Measurements from ENCODE around the gene MGMT. TPM values are rescaled to one million over a fixed set of nuclear protein-coding genes. Genes with fewer than 3 reads are reported as not detected.

The MGMT gene
- total RNA-seq, 1 donor from 2014 or later, result 13.6 TPM

DNA sequence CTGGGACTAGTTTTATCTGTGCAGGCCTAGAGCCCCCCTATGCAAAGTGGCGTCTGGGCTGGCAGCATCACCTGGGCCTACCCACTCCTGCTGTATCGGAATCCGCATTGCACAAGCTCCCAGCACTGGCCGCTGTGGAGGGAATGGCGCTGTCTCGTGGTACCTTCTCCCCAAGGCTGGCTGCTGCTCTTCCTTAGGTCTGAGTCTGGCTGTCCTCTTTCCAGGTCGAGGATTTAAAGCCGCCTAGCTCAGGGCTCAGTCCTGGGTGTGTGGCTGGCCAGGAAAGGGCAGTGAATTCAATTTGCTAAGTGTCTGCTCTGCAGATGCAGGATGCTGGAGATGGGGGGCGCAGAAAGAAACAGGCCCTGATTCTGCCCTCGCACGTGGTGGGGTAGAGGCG, 44.7 kb downstream of the MGMT start:
- Mint-ChIP-seq H3K27me3 (no peaks in the 10 kb centered on the region), H3K4me1 (ENCODE audit: low read depth) (no peaks in the 10 kb centered on the region), H3K36me3 (ENCODE audit: insufficient read depth) (peaks cover 1% of the 10 kb centered on the region), H3K27ac (no peak overlapping the region), H3K4me3 (ENCODE audit: low read depth) (no peak overlapping the region), H3K9me3 (ENCODE audit: low read depth) (peaks cover 3% of the 10 kb centered on the region)
- DNase-seq (ENCODE audit: low spot score, unreplicated experiment), result no peak
- TF ChIP-seq, protein P1, sequence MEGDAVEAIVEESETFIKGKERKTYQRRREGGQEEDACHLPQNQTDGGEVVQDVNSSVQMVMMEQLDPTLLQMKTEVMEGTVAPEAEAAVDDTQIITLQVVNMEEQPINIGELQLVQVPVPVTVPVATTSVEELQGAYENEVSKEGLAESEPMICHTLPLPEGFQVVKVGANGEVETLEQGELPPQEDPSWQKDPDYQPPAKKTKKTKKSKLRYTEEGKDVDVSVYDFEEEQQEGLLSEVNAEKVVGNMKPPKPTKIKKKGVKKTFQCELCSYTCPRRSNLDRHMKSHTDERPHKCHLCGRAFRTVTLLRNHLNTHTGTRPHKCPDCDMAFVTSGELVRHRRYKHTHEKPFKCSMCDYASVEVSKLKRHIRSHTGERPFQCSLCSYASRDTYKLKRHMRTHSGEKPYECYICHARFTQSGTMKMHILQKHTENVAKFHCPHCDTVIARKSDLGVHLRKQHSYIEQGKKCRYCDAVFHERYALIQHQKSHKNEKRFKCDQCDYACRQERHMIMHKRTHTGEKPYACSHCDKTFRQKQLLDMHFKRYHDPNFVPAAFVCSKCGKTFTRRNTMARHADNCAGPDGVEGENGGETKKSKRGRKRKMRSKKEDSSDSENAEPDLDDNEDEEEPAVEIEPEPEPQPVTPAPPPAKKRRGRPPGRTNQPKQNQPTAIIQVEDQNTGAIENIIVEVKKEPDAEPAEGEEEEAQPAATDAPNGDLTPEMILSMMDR (IDR thresholded peaks at IDR 0.05; ENCODE audit: unreplicated experiment), result no peak

DNA sequence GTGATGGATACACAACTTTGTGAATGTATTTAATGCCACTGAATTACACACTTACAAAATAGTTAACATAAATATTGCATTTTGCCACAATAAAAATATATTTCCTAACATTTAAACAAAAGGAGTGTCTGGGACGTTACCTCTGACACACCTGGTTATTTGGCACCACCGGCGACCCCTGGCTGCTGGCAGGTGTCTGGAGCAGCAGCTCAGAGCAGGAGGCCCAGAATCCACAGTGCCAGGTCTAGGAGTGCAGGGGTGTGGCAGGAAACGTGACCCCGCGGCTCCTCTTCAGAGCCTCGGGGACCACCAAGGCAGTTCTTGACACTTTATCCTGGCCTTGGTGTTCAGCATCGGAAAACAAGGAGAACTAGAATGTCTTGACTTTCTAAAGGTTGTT, 46.3 kb downstream of the MGMT start:
- Mint-ChIP-seq H3K27me3 (no peaks in the 10 kb centered on the region), H3K4me1 (ENCODE audit: low read depth) (no peaks in the 10 kb centered on the region), H3K4me3 (ENCODE audit: low read depth) (no peak overlapping the region), H3K27ac (no peak overlapping the region), H3K36me3 (ENCODE audit: insufficient read depth) (peaks cover 1% of the 10 kb centered on the region), H3K9me3 (ENCODE audit: low read depth) (no peaks in the 10 kb centered on the region)
- DNase-seq (ENCODE audit: low spot score, unreplicated experiment), result no peak
- TF ChIP-seq, protein P1 (IDR thresholded peaks at IDR 0.05; ENCODE audit: unreplicated experiment), result peak; percentile 32

DNA sequence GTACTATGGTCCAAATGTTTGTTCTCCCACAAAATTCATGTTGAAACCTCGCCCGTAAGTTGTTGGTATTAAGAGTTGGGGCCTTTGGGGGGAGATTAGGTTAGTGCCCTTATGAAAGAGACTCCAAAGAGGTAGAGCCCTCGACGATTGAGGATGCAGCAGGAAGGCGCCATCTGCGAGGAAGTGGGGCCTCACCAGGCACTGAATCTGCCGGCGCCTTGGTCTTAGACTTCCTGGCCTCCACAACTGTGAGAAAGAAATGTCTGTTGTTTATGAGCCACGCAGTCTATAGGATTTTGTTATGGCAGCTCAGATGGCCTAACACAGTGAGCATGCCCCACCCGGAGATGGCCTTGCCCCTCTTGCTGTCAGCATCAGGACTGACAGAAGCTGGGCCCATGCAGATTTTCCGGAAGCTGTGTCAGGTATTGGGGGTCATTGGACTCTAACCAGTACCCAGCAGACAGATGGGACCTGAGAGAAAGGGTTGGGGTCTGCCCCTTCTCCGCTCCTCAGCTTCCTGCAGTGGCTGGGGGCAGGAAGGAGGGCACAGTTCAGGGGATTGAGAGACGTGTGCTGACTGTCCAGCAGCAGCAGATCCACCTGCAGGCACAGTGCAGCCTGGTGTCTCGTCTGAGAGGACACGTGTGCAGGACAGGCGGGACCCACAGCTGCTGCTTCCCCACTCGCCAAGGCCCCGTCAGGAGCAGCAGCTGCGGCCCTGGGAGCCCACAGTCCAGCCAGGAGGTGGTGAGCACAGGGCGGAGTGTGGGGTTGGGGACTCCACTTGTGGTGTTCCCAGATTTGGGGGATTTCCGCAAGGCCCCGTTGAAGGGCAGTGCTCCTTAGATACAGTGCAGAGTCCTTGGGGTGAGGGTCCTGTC, 47.8 kb downstream of the MGMT start:
- TF ChIP-seq, protein P1 (IDR thresholded peaks at IDR 0.05; ENCODE audit: unreplicated experiment), result no peak
- Mint-ChIP-seq H3K4me3 (ENCODE audit: low read depth) (no peak overlapping the region), H3K9me3 (ENCODE audit: low read depth) (no peaks in the 10 kb centered on the region), H3K36me3 (ENCODE audit: insufficient read depth) (peaks cover 4% of the 10 kb centered on the region), H3K27me3 (no peaks in the 10 kb centered on the region), H3K4me1 (ENCODE audit: low read depth) (no peaks in the 10 kb centered on the region), H3K27ac (no peak overlapping the region)
- no peak for DNase-seq (ENCODE audit: low spot score, unreplicated experiment)

DNA sequence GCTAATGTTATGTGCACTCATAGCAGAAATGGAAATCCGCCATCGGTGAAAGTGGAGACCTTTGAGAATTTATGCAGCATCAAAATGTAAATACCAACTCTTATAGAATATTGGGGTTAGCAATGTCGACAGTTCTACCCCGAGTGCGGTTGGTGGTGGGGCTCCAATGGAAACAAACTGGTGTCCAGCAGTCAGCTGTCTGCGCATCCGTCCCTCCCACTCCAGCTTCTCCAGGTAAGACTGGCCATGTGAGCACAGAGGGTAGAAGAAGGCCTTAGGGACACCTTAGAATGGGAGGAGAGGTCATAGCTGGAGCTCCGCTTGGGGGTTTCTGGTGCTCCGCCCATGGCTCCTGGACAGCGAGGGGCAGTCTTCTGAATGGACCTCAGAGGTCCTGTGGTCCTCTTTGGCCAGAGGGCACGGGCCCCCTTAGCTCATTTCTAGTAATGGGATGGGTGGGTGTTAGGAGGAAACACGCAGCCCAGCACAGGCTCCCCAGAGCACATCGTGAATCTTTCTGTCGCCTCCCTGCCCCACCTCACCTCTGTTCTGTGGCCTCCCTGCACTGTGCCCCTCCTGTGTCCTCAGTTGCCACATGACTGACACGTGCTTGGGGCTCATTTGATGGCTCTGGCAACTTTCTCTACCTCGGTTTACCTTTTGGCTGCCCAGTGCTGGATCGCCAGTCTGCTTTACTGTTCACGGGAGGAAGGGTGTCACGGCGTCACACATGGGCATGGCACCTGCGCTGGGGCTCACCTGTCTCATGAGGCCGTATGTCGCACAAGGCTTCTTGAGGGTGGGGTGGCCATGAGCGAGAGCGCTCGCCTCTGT, 50.0 kb downstream of the MGMT start:
- Mint-ChIP-seq H3K27ac (no peak overlapping the region), H3K27me3 (no peaks in the 10 kb centered on the region), H3K4me3 (ENCODE audit: low read depth) (no peak overlapping the region), H3K9me3 (ENCODE audit: low read depth) (no peaks in the 10 kb centered on the region), H3K36me3 (ENCODE audit: insufficient read depth) (peaks cover 4% of the 10 kb centered on the region), H3K4me1 (ENCODE audit: low read depth) (no peaks in the 10 kb centered on the region)
- no peak for DNase-seq (ENCODE audit: low spot score, unreplicated experiment)
- TF ChIP-seq, protein P1 (IDR thresholded peaks at IDR 0.05; ENCODE audit: unreplicated experiment), result no peak

DNA sequence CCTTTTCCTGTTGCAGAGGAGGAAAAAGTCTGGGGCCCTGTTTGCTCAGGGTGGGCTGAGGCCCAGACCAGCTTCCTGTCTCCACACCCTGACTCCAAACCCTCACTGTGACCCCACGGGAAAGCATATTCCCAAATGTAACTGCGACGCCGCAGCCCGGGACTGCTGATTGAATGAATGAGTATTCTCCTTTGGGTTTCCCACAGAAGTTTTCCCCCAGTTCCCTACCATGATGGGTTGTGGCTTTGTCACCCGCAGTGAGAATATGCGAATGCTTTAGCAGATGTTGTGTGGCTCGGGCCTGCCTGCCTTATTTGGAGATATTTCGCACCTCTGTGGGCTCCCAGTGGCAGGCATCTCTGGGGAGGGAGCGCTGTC, 50.6 kb downstream of the MGMT start:
- TF ChIP-seq, protein P1 (IDR thresholded peaks at IDR 0.05; ENCODE audit: unreplicated experiment), result no peak
- Mint-ChIP-seq H3K4me1 (ENCODE audit: low read depth) (no peaks in the 10 kb centered on the region), H3K4me3 (ENCODE audit: low read depth) (no peak overlapping the region), H3K27me3 (no peaks in the 10 kb centered on the region), H3K9me3 (ENCODE audit: low read depth) (no peaks in the 10 kb centered on the region), H3K27ac (no peak overlapping the region), H3K36me3 (ENCODE audit: insufficient read depth) (peaks cover 4% of the 10 kb centered on the region)
- DNase-seq (ENCODE audit: low spot score, unreplicated experiment), result no peak

All from progenitor cell of endocrine pancreas (in vitro differentiated cells).